Measurements from ENCODE around the gene FGD2.

Gene FGD2

GRCh38 chr6:36970892-36971842 is 34.3 kb upstream of the FGD2 start:
- no peak for DNase-seq (ENCODE audit: low spot score)
- TF ChIP-seq, protein P1, sequence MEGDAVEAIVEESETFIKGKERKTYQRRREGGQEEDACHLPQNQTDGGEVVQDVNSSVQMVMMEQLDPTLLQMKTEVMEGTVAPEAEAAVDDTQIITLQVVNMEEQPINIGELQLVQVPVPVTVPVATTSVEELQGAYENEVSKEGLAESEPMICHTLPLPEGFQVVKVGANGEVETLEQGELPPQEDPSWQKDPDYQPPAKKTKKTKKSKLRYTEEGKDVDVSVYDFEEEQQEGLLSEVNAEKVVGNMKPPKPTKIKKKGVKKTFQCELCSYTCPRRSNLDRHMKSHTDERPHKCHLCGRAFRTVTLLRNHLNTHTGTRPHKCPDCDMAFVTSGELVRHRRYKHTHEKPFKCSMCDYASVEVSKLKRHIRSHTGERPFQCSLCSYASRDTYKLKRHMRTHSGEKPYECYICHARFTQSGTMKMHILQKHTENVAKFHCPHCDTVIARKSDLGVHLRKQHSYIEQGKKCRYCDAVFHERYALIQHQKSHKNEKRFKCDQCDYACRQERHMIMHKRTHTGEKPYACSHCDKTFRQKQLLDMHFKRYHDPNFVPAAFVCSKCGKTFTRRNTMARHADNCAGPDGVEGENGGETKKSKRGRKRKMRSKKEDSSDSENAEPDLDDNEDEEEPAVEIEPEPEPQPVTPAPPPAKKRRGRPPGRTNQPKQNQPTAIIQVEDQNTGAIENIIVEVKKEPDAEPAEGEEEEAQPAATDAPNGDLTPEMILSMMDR (conservative IDR thresholded peaks at IDR 0.05; ENCODE audit: low read depth) = no peak
- H3K27ac ChIP-seq = peak overlapping the region; percentile 93
- POLR2A ChIA-PET (ENCODE audit: low non-redundant PET) = no interaction called here
- CTCF ChIA-PET = interaction anchor here (0.7 kb wide), 1 partner anchor 48 kb away, joined by 3 read pairs; no protein-coding TSS in a partner anchor

GRCh38 chr6:36971921-36972673 is 33.4 kb upstream of the FGD2 start:
- no peak for DNase-seq (ENCODE audit: low spot score)
- ChIA-PET POLR2A (ENCODE audit: low non-redundant PET) (no interaction called here), CTCF (no interaction called here)
- peak overlapping the region; percentile 93 for H3K27ac ChIP-seq
- TF ChIP-seq, protein P1 (conservative IDR thresholded peaks at IDR 0.05; ENCODE audit: low read depth) = no peak

DNA sequence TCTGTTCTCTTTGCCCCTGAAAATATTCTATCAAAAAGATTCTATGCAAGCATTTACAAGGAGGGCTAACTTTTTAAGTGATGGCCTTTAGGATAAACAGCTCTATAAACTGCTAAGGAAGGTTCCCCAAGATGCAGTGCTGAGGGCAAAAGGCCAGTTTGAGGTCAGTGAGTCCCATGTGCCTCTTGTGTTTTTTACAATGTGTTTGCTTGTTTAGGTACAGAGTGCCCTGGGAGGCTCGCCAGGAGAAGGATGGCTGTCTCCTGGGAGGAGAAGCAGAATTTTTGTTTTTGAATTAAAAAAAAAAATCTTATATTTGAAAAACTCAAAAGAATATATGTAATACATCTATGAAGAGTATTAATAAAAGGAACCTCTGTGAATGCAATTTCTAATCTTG is 32.3 kb upstream of the FGD2 start:
- TF ChIP-seq, protein P1 (conservative IDR thresholded peaks at IDR 0.05; ENCODE audit: low read depth) = no peak
- CTCF ChIA-PET = no interaction called here

DNA sequence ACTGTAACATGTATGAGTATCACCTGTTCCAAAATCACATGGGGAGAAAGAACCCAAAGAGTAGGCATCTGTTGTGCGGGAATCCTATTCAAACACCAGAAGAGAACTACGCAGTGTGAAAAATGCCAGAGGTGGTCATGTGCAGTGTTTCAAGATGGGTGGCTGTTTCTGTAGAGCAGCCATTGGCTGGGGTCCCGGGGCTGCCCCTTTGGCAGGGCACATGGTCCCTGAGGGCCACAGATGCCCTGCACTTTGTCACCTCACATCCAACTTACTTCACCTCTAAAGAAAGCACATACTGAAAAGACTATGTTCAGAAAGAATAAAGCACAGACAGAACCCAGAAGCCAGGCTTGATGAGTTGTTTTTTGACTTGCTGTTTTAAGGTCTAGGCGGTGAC is 31.8 kb upstream of the FGD2 start:
- DNase-seq (ENCODE audit: low spot score) = no peak
- TF ChIP-seq, protein P1 (conservative IDR thresholded peaks at IDR 0.05; ENCODE audit: low read depth) = no peak
- no peak overlapping the region for H3K27ac ChIP-seq
- ChIA-PET CTCF (no interaction called here), POLR2A (ENCODE audit: low non-redundant PET) (no interaction called here)

More for the DNA sequence above, 32.3 kb upstream of the FGD2 start:
- POLR2A ChIA-PET (ENCODE audit: low non-redundant PET) = no interaction called here
- no peak for DNase-seq (ENCODE audit: low spot score)
- H3K27ac ChIP-seq = no peak overlapping the region

DNA sequence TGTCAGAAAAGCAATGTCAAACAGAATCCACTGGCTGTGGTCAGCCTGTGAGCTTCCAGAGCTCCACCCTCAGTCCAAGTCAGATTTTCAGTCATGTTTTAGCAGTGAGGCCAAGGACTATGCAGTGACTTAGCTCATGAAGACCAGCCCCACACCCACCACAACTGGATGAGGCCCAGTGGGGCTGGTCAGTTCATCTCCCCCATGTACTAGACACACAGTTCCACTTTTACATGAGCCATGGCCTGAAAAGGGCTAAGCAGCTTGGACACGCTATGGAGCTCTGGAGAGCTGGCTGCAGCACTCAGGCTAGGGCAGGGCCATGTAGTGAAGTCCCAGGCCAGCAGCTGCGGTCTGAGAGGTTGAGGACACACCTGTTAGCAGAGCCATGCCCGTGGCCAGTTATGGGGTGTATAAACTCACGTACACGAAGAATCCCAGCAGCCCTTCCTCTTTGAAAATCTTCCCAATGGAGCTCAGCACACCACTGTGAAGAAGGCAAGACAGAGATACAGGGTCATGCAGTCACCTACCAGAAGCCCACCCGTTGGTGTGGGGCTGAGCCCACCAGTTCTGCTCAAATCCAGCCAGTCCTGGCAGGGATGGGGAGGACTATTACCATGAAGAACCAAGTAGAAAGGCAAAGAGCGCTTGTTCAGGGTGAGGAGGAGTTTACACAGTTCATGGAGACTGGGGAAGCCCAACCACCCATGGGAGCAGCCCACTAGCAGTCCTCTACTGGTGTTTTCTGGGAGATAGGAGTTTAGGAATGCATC is 30.0 kb upstream of the FGD2 start:
- POLR2A ChIA-PET (ENCODE audit: low non-redundant PET) = no interaction called here
- CTCF ChIA-PET = no interaction called here
- peak overlapping the region; percentile 10 for H3K27ac ChIP-seq
- TF ChIP-seq, protein P1 (conservative IDR thresholded peaks at IDR 0.05; ENCODE audit: low read depth) = no peak
- no peak for DNase-seq (ENCODE audit: low spot score)

DNA sequence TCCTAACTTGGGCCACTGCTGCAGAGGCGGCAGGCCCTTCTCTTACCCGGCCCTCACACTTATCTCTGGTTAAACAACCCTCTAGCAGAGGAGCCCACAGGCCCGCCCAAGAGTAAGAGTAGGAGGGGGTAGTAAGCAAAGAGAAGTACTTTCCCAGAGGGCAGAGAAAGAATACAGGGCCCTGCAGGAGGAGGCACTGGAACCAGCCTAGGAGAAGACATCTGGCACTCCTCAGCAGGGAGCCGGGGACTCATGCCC is 29.5 kb upstream of the FGD2 start:
- ChIA-PET POLR2A (ENCODE audit: low non-redundant PET) (no interaction called here), CTCF (no interaction called here)
- DNase-seq (ENCODE audit: low spot score) = no peak
- peak overlapping the region; percentile 10 for H3K27ac ChIP-seq
- TF ChIP-seq, protein P1 (conservative IDR thresholded peaks at IDR 0.05; ENCODE audit: low read depth) = no peak
